OCI-LY3 (cell line): Measurements from ENCODE around the gene GSTK1.

Experiments used
- H2AFZ ChIP-seq: fragments of 200-600, 300-600 bp; shearing (Covaris generic); 2 replicates; pipeline ENCODE4 v1.6.0; 2014; ENCODE audit warnings: antibody characterized with exemption, low read depth, low read length
- H3K27ac ChIP-seq: fragments of 200-600, 300-600 bp; sonication (generic); 2 replicates; pipeline ENCODE4 v1.5.1; 2014; ENCODE audit warnings: mild to moderate bottlenecking, low read length, moderate library complexity, mixed read lengths
- H3K27me3 ChIP-seq: fragments of 200-600, 300-600 bp; sonication (generic); 2 replicates; pipeline ENCODE4 v1.6.1; 2014; ENCODE audit warnings: low read depth, low read length, mixed read lengths
- H3K36me3 ChIP-seq: fragments of 200-600, 300-600 bp; sonication (generic); replicated peaks from 2 replicates; pipeline ENCODE3; 2014; ENCODE audit warnings: low read depth, low read length, mixed read lengths
- H3K4me1 ChIP-seq: fragments of 300-600, 200-600 bp; sonication (generic); 2 replicates; pipeline ENCODE4 v1.6.1; 2014; ENCODE audit warnings: low read length, mixed read lengths
- H3K4me2 ChIP-seq: fragments of 200-600, 300-600 bp; sonication (generic); 2 replicates; pipeline ENCODE4 v1.6.1; 2014; ENCODE audit warnings: low read length, mixed read lengths
- H3K4me3 ChIP-seq: fragments of 300-600, 200-600 bp; sonication (generic); 2 replicates; pipeline ENCODE4 v1.5.1; 2014; ENCODE audit warnings: antibody characterized with exemption, mild to moderate bottlenecking, low read length, moderate library complexity
- H3K79me2 ChIP-seq: fragments of 300-600, 200-600 bp; shearing (Covaris generic); 2 replicates; pipeline ENCODE4 v1.6.1; 2014; ENCODE audit warnings: mild to moderate bottlenecking, low read length, mixed read lengths
- H3K9ac ChIP-seq: fragments of 300-600, 200-600 bp; shearing (Covaris generic); 2 replicates; pipeline ENCODE4 v1.6.0; 2014; ENCODE audit warnings: mild to moderate bottlenecking, low read length, moderate library complexity
- H3K9me3 ChIP-seq: fragments of 200-600, 300-600 bp; shearing (Covaris generic); 2 replicates; pipeline ENCODE4 v1.6.1; 2014; ENCODE audit warnings: low read length, mixed read lengths; ENCODE audit not compliant: insufficient read depth
- H4K20me1 ChIP-seq: fragments of 200-600, 300-600 bp; sonication (generic); 2 replicates; pipeline ENCODE4 v1.6.1; 2016; ENCODE audit warnings: low read length, mixed read lengths; ENCODE audit not compliant: insufficient read depth
- CTCF ChIP-seq: fragments of 200-600, 300-600 bp; sonication (generic); IDR thresholded peaks from 2 replicates; pipeline ENCODE4 v1.5.1; 2014; ENCODE audit warnings: antibody characterized with exemption, low read length, low read depth
- EZH2phosphoT487 ChIP-seq: fragments of 200-600 bp; shearing (Covaris generic); IDR thresholded peaks from 2 replicates; pipeline ENCODE4 v1.6.1; 2018; ENCODE audit warnings: antibody characterized with exemption, mixed run types, low read depth

The GSTK1 gene

GRCh38 chr7:143248761-143249354 lies 14.4 kb upstream of the GSTK1 start:
- H3K4me3 ChIP-seq: no peak overlapping the region
- no peak for TF ChIP-seq CTCF
- TF ChIP-seq EZH2phosphoT487: no peak
- H3K27ac ChIP-seq: no peak overlapping the region
- H3K4me1 ChIP-seq: peaks cover 6% of the 10 kb centered on the region; the same call in 1 of the 2 replicates
- no peaks in the 10 kb centered on the region for H3K9me3 ChIP-seq
- H4K20me1 ChIP-seq: no peaks in the 10 kb centered on the region
- H3K9ac ChIP-seq: no peak overlapping the region
- H3K79me2 ChIP-seq: no peaks in the 10 kb centered on the region
- no peaks in the 10 kb centered on the region for H3K36me3 ChIP-seq
- peaks cover under 1% of the 10 kb centered on the region; the same call in 1 of the 2 replicates for H3K27me3 ChIP-seq
- H3K4me2 ChIP-seq: no peak overlapping the region
- H2AFZ ChIP-seq: no peak overlapping the region

- H3K36me3 ChIP-seq: no peaks in the 10 kb centered on the region
- no peak overlapping the region for H3K27ac ChIP-seq
- no peak overlapping the region for H2AFZ ChIP-seq
- TF ChIP-seq CTCF (no peak), EZH2phosphoT487 (no peak)
- H4K20me1 ChIP-seq: no peaks in the 10 kb centered on the region
- H3K4me1 ChIP-seq: peaks cover 6% of the 10 kb centered on the region; the same call in 1 of the 2 replicates
- H3K9ac ChIP-seq: no peak overlapping the region
- no peaks in the 10 kb centered on the region for H3K79me2 ChIP-seq
- H3K4me2 ChIP-seq: no peak overlapping the region
- no peak overlapping the region for H3K4me3 ChIP-seq
- H3K27me3 ChIP-seq: no peaks in the 10 kb centered on the region; the same call in 1 of the 2 replicates
- no peaks in the 10 kb centered on the region for H3K9me3 ChIP-seq
Observed at GRCh38 chr7:143250199-143250598, 13.0 kb upstream of the GSTK1 start.

GRCh38 chr7:143250822-143251221 lies 12.4 kb upstream of the GSTK1 start:
- no peak overlapping the region for H3K4me3 ChIP-seq
- no peak overlapping the region for H2AFZ ChIP-seq
- no peaks in the 10 kb centered on the region for H4K20me1 ChIP-seq
- no peak overlapping the region for H3K27ac ChIP-seq
- TF ChIP-seq CTCF (no peak), EZH2phosphoT487 (no peak)
- no peaks in the 10 kb centered on the region for H3K79me2 ChIP-seq
- H3K4me1 ChIP-seq: peaks cover 6% of the 10 kb centered on the region; the same call in 1 of the 2 replicates
- no peak overlapping the region for H3K4me2 ChIP-seq
- H3K9me3 ChIP-seq: no peaks in the 10 kb centered on the region
- H3K27me3 ChIP-seq: no peaks in the 10 kb centered on the region
- H3K36me3 ChIP-seq: no peaks in the 10 kb centered on the region
- H3K9ac ChIP-seq: no peak overlapping the region

- Histone ChIP-seq H3K9me3 (no peaks in the 10 kb centered on the region), H3K4me3 (no peak overlapping the region), H3K4me2 (no peak overlapping the region), H2AFZ (no peak overlapping the region), H3K9ac (no peak overlapping the region), H3K27ac (no peak overlapping the region), H3K27me3 (no peaks in the 10 kb centered on the region), H3K36me3 (no peaks in the 10 kb centered on the region), H3K79me2 (no peaks in the 10 kb centered on the region), H3K4me1 (peaks cover 12% of the 10 kb centered on the region), H4K20me1 (no peaks in the 10 kb centered on the region)
- TF ChIP-seq EZH2phosphoT487 (no peak), CTCF (no peak)
Observed at GRCh38 chr7:143252006-143252405, 11.2 kb upstream of the GSTK1 start.
